NCI-H2171 treated with DMSO at 0.1 percent for 48 hours (cell line): ENCODE data around the gene RPP30.
"Not testable (repeated sequence)": the region's sequence is repeated elsewhere in the genome, so short reads cannot be mapped to it uniquely, and the experiment has no call there.

Experiments used
- DNase-seq: peaks from one replicate; lab custom pipeline; 2025; lab: John Stamatoyannopoulos, UW

Gene RPP30

GRCh38 chr10:90871279-90871765 is 452 bp upstream of the RPP30 start:
- peak; percentile 47 for DNase-seq

GRCh38 chr10:90872648-90873020 is 860 bp downstream of the RPP30 start:
- no peak for DNase-seq

- DNase-seq = no peak
These were observed 7.3 kb downstream of the RPP30 start for GRCh38 chr10:90879062-90879461.

DNA sequence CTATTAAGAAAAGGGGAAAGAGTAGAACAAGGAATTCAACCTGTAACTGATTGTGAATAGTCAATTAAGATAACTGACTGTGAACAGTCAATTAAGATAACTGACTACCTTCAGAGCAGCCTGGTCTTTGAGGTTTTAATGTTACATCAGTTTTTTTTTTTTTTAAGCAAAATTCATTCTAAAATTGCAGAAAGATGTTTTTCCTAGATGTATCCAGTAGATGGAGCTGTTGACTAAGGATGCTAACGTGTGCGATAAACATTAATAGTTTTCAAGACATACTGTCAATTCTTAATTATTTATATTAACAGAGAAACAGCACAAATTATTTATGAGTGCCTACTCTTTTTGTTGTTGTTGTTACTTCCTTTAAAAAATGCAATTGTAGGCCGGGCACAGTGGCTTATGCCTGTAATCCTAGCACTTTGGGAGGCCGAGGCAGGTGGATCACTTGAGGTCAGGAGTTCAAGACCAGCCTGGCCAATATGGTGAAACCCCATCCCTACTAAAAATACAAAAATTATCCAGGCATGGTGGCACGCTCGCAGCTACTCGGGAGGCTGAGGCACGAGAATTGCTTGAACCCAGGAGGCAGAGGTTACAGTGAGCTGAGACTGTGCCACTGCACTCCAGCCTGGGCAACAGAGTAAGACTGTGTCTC is 8.4 kb downstream of the RPP30 start:
- DNase-seq = peak; percentile 53

DNA sequence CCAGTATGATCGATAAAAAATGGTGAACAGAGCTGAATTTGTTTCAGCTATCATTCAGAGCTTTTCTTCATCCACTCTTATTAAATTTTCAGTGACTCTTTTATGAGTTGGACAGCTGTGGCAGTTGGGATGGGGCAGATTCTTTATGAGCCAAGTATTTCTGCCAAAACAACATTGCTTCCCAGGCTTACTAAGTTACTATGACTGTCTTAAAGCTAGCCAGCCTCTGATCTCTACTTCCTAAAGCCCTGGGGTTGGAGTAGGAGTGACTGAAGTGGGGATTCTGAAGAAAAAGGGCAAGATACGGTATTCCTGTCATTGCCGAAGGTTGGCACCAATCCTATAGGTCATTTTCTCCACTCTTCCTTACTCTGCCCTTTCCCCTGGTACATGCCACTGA is 12.7 kb downstream of the RPP30 start:
- no peak for DNase-seq

DNA sequence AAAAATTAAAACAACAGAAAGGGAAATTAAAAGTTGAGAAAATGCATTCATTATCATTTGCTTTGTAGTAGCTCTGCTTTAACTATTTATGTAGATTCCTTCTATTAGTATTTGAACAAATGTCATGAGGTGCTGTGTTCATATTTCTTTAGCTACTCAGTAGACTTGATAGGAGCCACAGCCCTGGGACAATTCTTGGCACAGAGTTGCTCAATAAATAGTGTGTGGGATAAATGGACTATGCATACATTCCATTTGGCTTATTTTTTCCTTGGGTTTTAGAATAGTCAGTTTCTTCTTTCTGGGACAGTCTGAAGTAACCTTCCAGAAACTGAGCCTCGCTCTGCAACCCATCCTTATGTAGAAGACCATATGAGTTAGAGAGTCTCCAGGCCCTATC is 13.4 kb downstream of the RPP30 start:
- no peak for DNase-seq

DNA sequence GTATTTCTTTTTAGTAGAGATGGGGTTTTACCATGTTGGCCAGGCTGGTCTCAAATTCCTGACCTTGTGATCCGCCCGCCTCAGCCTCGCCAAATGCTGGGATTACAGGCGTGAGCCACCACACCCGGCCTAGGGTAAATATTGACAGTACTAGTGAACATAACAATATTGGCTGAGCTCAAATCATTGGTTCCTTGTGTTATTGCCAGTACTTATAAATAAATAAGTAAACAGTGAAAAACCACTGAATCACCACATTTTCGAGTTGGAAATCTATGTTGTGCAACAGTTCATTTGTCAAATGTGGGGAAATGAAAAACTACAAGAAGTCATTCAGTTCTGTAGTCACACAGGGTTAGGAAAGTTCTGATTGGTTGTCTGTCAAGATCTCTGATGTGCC is 15.8 kb downstream of the RPP30 start:
- DNase-seq = no peak

DNA sequence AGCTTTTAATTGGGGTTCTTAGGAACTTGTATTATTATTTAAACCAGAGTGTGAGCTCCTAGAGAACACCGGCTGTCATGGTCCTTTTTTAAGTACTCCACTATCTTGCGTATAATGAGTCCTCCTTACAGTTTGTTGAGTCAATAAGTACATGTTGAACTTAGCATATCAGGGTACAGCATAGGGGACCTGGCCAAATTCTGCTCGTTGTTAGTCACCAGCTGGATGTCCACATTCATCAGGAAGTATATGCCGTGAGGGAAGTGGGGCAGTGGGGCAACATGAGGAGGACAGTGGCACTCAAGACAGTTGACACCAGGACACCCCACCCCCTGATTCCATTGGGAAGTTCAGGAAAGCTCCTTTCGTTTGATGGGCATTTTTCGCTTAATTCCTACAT is 16.6 kb downstream of the RPP30 start:
- DNase-seq = no peak

GRCh38 chr10:90889636-90890035 is 17.9 kb downstream of the RPP30 start:
- DNase-seq = no peak

- DNase-seq = no peak
These were observed 18.6 kb downstream of the RPP30 start for GRCh38 chr10:90890347-90890746.

DNA sequence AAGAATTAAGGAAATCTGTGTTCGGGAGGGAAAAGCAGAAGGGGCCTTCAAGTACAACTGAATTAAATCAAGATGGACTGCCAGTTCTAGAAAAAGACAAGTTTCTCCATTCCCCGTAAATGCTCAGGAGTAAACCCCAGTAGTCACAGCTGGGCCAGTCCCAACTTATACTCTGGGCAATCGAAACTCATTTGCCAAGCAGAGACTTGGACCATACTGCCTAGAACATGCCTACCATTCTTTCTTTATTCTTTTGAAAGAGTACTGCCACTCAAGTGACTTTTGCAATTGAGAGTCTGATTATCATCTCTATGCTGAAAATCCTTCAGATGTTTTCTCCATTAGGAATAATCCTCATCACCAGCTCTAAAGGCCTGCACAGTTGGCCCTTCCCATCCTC is 21.4 kb downstream of the RPP30 start:
- no peak for DNase-seq

DNA sequence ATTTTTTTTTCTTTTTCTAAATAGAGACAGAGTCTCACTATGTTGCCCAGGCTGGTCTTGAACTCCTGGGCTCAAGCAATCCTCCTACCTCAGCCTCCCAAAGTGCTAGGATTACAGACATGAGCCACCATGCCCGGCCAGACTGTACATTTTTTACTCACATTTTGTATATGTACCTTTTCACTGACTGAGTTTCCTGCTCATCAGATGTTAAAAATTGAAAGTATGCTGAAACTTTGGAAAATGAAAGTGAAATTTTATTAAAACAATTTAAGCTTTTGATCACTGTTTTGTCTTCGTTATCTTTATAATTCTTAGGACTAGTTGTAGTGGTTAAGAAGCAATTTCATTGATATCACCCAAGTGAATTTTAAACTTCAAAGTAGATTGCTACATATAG is 25.1 kb downstream of the RPP30 start:
- not testable (repeated sequence) for DNase-seq

GRCh38 chr10:90905925-90906324 is 34.2 kb downstream of the RPP30 start:
- DNase-seq = no peak

GRCh38 chr10:90906596-90906995 is 34.8 kb downstream of the RPP30 start:
- no peak for DNase-seq

DNA sequence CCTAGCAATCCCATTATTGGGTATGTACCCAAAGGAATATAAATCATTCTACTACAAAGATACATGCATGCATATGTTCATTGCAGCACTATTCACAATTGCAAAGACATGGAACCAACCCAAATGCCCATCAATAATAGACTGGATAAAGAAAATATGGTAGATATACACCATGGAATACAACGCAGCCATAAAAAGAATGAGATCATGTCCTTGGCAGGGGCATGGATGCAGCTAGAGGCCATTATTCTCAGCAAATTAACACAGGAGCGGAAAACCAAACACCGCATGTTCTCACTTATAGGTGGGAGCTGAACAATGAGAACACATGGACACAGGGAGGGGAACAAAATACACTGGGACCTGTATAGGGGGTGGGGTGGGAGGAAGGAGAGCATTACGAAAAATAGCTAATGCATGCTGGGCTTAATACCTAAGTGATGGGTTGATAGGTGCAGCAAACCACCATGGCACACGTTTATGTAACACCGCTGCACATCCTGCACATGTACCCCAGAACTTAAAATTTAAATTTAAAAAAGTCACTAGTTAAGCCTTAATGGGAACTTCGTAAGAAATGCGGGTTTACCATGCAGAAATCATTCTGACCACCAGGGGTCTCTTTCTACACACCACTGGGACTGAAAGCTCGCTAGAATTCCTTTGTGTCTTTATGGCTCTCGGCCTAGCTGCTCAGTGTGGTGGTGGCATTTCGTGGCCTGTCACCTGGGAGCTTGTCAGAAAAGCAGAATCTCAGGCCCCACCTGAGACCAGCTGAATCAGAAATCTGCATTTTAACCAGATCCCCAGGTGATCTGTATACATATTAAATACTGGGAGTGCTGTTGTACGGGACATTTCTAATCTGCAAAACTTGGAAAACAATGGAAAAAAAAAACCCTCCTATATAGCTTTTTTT is 39.6 kb downstream of the RPP30 start:
- peak; percentile 53 for DNase-seq

DNA sequence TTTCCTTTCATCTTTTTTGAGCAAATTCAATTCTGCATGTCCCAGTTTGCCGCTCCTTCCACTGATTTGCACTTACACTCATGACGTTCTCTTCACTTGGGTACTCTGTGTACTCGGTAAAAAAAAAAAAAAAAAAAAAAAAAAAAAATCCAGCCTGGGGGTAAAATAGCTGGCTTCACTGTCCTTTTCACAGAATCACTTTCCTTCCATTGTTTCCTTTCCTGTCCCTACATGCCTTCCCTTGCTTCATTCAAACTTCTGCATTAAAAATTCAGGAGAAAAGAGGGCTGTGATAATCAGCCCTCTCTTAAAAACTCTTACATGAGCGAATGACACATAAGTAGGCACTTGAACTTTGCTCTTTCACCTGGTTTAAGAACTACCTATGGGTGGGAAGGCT is 40.4 kb downstream of the RPP30 start:
- DNase-seq = no peak

DNA sequence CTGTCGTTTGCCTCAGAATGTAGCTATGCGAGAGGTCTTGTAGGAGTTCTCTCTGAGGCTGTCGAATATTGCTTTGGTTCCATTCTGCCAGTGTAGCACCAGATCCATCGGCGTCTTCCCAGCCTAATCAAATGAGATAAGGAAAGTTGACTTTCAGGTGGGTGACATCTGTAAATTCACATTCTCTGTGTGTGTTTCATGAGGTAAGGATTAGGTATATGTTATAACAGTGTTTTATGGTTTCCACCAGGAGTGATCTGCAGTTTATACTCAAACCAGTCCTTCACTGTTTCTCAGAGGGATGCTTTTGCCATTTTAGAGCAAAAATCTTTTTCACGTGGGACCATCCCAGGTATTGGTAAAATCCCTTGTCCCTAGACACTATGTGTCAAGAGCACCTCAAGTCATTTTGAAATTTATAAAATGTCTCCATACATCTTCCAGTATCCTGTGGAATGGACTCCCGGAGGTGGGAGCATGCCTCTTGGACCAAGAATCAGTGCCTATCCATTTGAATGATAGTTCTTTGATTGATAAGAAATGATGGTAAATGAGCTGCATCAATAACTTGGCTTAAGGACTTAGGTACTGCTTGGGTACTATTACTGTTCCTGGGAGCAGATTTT is 41.2 kb downstream of the RPP30 start:
- DNase-seq = no peak

- DNase-seq = no peak
These were observed 42.1 kb downstream of the RPP30 start for GRCh38 chr10:90913774-90914420.

DNA sequence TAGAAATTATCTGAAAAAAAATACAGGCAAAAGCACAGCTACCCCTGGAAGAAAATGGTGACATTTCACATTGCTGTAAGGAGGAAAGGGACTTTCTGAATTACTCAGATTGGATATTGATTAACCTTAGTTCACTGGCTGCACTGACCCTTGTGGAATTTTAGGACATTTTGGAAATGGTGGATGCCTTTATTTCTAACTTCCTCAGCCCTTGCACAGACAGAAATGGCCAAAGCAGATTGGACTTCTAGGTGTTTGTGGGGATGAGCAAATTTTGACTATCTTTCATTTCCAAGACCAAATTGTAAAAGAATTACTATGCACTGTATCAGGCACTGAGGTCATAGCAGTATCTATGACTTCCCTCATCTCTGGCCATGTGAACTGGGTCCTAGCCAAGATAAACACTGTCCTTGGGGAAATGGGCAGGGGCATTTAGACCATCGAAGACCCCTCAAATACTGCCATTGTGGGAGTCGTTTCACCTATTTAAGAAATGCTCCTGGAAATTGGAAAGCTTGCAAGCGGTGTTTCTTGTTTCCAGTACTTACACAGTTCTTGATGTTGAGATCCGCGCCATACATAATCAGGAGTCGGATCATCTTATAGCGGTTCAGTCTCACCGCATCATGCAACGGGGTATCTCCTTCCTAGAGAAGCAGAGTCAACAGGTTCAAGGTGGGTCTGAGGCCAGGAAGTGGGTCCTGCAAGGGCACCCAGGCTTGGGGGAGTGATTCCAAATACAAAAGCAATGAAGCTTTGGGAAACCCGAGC is 43.4 kb downstream of the RPP30 start:
- DNase-seq = no peak

DNA sequence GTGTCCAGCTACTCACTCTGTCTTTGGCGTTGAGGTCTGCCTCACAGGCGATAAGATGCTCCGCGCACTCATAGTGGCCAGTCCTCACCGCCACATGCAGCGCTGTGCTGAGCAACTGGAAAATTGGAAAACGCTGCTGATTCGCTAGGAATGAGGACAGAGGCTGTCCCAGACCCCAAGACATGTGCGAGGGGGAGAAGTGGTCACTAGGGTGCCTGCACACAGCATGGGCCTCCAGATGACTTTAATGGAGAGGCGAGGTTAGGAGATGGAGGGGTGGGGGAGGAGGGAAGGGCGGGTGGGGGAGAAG is 43.9 kb downstream of the RPP30 start:
- no peak for DNase-seq

DNA sequence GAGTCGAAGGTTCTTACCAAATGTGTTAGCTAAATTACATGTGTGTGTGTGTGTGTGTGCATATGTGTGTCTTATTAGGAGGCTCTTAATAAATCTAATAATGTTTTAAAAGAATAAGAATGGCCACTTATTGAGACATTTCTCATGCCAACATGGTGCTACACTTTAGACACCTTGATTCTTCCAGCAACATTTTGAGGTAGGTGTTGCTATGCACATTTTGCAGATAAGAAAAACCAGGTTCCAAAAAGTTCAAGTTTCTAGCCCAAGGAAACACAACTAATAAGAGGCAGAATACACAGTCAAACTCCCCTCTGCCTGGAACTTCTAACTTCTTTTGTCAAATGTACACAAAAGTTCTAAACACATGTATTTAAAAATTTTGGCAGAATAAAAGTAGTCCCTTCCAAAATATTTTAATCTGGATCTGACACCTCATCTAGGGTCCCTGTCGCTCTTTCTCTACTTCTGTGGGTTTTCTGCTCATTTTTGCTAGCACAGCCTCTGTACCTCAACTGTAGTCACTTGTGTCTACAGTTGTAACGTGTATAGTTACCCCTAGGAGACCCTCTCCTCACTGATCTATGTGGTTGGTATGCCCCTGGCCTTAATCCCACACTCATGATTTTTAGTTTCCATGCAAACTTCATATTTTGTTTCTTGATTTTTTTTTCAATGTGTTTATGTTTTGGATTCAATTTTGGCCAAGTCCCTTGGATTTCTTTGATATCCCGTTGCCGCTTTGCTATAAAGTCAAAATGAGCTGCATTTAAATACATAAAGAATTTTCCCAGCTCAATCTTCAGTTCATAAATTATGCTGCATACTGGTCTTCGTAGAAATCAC is 44.8 kb downstream of the RPP30 start:
- no peak for DNase-seq
